Ramos (cell line): ENCODE results near the gene CYBA.
"Not testable (repeated sequence)": the region's sequence is repeated elsewhere in the genome, so short reads cannot be mapped to it uniquely, and the experiment has no call there.

ENCODE experiments used
- in situ Hi-C: fragments of 300-500 bp; cut with MboI; formaldehyde crosslinking; loops from one replicate; pipeline ENCODE4 v1.14.3; 2022; ENCODE audit warnings: low sequenced_read_pairs; ENCODE audit not compliant: unreplicated experiment

The CYBA gene

GRCh38 chr16:88616320-88616719 is 34.5 kb downstream of the CYBA start:
- in situ Hi-C loops = no loop called here

- in situ Hi-C loops = no loop called here
Observed at GRCh38 chr16:88614818-88615580, 35.9 kb downstream of the CYBA start.

- in situ Hi-C loops = no loop called here
Observed at GRCh38 chr16:88613911-88614817, 36.7 kb downstream of the CYBA start.

GRCh38 chr16:88613293-88613692 is 37.6 kb downstream of the CYBA start:
- in situ Hi-C loops = no loop called here

GRCh38 chr16:88610909-88611812 is 39.7 kb downstream of the CYBA start:
- in situ Hi-C loops = no loop called here

GRCh38 chr16:88610080-88610479 is 40.8 kb downstream of the CYBA start:
- in situ Hi-C loops = no loop called here

GRCh38 chr16:88609426-88609825 is 41.4 kb downstream of the CYBA start:
- in situ Hi-C loops = not testable (repeated sequence)

- in situ Hi-C loops = no loop called here
Observed at GRCh38 chr16:88608076-88608475, 42.8 kb downstream of the CYBA start.

- in situ Hi-C loops = no loop called here
Observed at GRCh38 chr16:88606148-88606757, 44.6 kb downstream of the CYBA start.

- in situ Hi-C loops = no loop called here
Observed at GRCh38 chr16:88605186-88606147, 45.4 kb downstream of the CYBA start.

GRCh38 chr16:88602091-88602490 is 48.8 kb downstream of the CYBA start:
- in situ Hi-C loops = no loop called here

GRCh38 chr16:88601313-88602036 is 49.4 kb downstream of the CYBA start:
- in situ Hi-C loops = no loop called here

GRCh38 chr16:88600539-88600896 is 50.3 kb downstream of the CYBA start:
- in situ Hi-C loops = no loop called here

- in situ Hi-C loops = no loop called here
Observed at GRCh38 chr16:88599825-88600538, 50.9 kb downstream of the CYBA start.

- in situ Hi-C loops = no loop called here
Observed at GRCh38 chr16:88599092-88599733, 51.6 kb downstream of the CYBA start.

GRCh38 chr16:88597856-88598491 is 52.9 kb downstream of the CYBA start:
- in situ Hi-C loops = no loop called here

GRCh38 chr16:88596483-88596882 is 54.4 kb downstream of the CYBA start:
- in situ Hi-C loops = no loop called here
